Keratinocyte (primary cell): Measurements from ENCODE around the gene ANO2. TPM values are rescaled to one million over a fixed set of nuclear protein-coding genes. Genes with fewer than 3 reads are reported as not detected.

ENCODE experiments used
- DNase-seq: peaks from one replicate; pipeline ENCODE4 v3.0.0-alpha.2; 2011; ENCODE audit warnings: low read depth, missing footprints, low spot score
- FAIRE-seq: peaks from 2 replicates; lab custom pipeline; 2011; peaks lifted over from hg19 to GRCh38; lab: Jason Lieb, UNC
- H2AFZ ChIP-seq: 2 replicates; pipeline ENCODE4 v1.6.0; 2012; ENCODE audit warnings: low read length, control low read depth, inconsistent platforms; ENCODE audit not compliant: control insufficient read depth
- H3K27ac ChIP-seq: 2 replicates; pipeline ENCODE4 v1.5.1; 2011; ENCODE audit warnings: low read length; ENCODE audit not compliant: control insufficient read depth, insufficient read depth
- H3K27me3 ChIP-seq: 3 replicates; pipeline ENCODE4 v1.6.0; 2011; ENCODE audit warnings: low read length; ENCODE audit not compliant: control insufficient read depth, insufficient read depth; ENCODE audit errors: extremely low read depth
- H3K36me3 ChIP-seq, 2 experiments: 2 replicates in 1 of 2; 3 replicates in 1 of 2; pipeline ENCODE4 v1.5.1; 2011; ENCODE audit warnings: low read length in 2 of 2, mild to moderate bottlenecking in 1 of 2; ENCODE audit not compliant: control insufficient read depth in 2 of 2, insufficient read depth in 2 of 2; ENCODE audit errors: extremely low read depth in 1 of 2
- H3K4me1 ChIP-seq: 3 replicates; pipeline ENCODE4 v1.5.1; 2011; ENCODE audit warnings: low read length; ENCODE audit not compliant: control insufficient read depth, insufficient read depth; ENCODE audit errors: extremely low read depth
- H3K4me2 ChIP-seq: 3 replicates; pipeline ENCODE4 v1.6.0; 2011; ENCODE audit warnings: low read depth, low read length; ENCODE audit not compliant: control insufficient read depth, insufficient read depth; ENCODE audit errors: extremely low read depth
- H3K4me3 ChIP-seq, 3 experiments: fragments of 200-600 bp in 1 of 3; sonication (generic) in 1 of 3; 2 replicates in 2 of 3; 3 replicates in 1 of 3; pipeline ENCODE4 v1.5.1; 2011 to 2016; ENCODE audit warnings: low read length in 3 of 3, mild to moderate bottlenecking in 3 of 3, control low read depth in 2 of 3, inconsistent platforms in 1 of 3, low read depth in 1 of 3, mixed read lengths in 1 of 3, mixed run types in 1 of 3, moderate library complexity in 1 of 3; ENCODE audit not compliant: control insufficient read depth in 2 of 3, insufficient read depth in 2 of 3; ENCODE audit errors: extremely low read depth in 1 of 3
- H3K79me2 ChIP-seq: 2 replicates; pipeline ENCODE4 v1.6.0; 2012; ENCODE audit warnings: low read length; ENCODE audit not compliant: control insufficient read depth, insufficient read depth
- H3K9ac ChIP-seq: 3 replicates; pipeline ENCODE4 v1.6.0; 2011; ENCODE audit warnings: low read length; ENCODE audit not compliant: control insufficient read depth, insufficient read depth; ENCODE audit errors: extremely low read depth
- H3K9me1 ChIP-seq: 3 replicates; pipeline ENCODE4 v1.6.0; 2011; ENCODE audit warnings: low read length; ENCODE audit not compliant: control insufficient read depth, insufficient read depth; ENCODE audit errors: extremely low read depth
- H3K9me3 ChIP-seq: 2 replicates; pipeline ENCODE4 v1.5.1; 2012; ENCODE audit warnings: low read depth, low read length; ENCODE audit not compliant: control insufficient read depth
- H4K20me1 ChIP-seq: 3 replicates; pipeline ENCODE4 v1.6.0; 2011; ENCODE audit warnings: low read length; ENCODE audit not compliant: control insufficient read depth, insufficient read depth; ENCODE audit errors: extremely low read depth
- EZH2 ChIP-seq: IDR thresholded peaks from one replicate; pipeline ENCODE4 v1.6.1; 2012; ENCODE audit warnings: inconsistent platforms, mild to moderate bottlenecking, low read length, moderate library complexity
- dilution Hi-C: fragments of 300-500 bp; cut with MboI; formaldehyde crosslinking; loops from one replicate; pipeline ENCODE4 v1.7.0; 2020; ENCODE audit warnings: low sequenced_read_pairs; ENCODE audit not compliant: extremely low pct_ligation_motif_present
- polyA plus RNA-seq, 5 experiments: library from polyadenylated mRNA; depleted of rRNA in 3 of 5; stranded (reverse) in 3 of 5; stranded (forward) in 1 of 5; unstranded in 1 of 5; fragments of >200 nt; gene quantifications; 1 replicate in 1 of 5; 2 replicates in 3 of 5; 3 replicates in 1 of 5; pipeline versions ENCODE4 v1.2.1 to v1.2.3, GENCODE V29; 2011 to 2012; ENCODE audit warnings: missing spikeins in 2 of 5, low read depth in 1 of 5, low replicate concordance in 1 of 5
- TF ChIP-seq, protein P1 (sequence below), 3 experiments: IDR thresholded peaks in 1 of 3; conservative IDR thresholded peaks in 1 of 3; optimal IDR thresholded peaks in 1 of 3; 2 replicates in 2 of 3; 3 replicates in 1 of 3; pipeline versions ENCODE3 to v1.5.1; 2011; ENCODE audit warnings: low read length in 3 of 3, mild to moderate bottlenecking in 3 of 3, moderate library complexity in 2 of 3, control low read depth in 1 of 3, inconsistent platforms in 1 of 3; ENCODE audit not compliant: insufficient read depth in 2 of 3; ENCODE audit errors: extremely low read depth in 1 of 3

The ANO2 gene
- polyA plus RNA-seq, 1 donor (not counting 4 experiments of a cell fraction or from before 2014, with no cell fraction given): 0.14 TPM

DNA sequence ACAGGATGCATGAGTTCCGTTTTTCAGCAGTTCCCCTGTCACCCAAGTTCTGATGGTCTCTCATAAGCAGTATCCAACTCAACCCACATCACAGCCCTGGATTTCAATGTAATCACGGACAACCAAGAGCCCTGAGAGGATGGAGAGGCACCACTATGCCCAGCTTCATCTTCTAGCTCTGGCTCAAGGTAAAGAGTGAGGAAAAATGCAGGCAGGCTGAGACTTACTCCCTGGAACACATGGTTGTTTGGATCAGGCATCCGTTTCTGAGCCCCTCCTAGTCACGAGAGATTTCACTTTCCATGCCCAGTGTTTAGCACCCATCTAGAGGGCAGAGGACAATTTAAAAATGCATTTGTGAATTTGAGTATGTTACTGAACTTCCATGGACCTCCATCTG is 45.0 kb downstream of the ANO2 start:
- FAIRE-seq (no peak), DNase-seq (no peak)
- TF ChIP-seq EZH2: no peak
- TF ChIP-seq, protein P1, sequence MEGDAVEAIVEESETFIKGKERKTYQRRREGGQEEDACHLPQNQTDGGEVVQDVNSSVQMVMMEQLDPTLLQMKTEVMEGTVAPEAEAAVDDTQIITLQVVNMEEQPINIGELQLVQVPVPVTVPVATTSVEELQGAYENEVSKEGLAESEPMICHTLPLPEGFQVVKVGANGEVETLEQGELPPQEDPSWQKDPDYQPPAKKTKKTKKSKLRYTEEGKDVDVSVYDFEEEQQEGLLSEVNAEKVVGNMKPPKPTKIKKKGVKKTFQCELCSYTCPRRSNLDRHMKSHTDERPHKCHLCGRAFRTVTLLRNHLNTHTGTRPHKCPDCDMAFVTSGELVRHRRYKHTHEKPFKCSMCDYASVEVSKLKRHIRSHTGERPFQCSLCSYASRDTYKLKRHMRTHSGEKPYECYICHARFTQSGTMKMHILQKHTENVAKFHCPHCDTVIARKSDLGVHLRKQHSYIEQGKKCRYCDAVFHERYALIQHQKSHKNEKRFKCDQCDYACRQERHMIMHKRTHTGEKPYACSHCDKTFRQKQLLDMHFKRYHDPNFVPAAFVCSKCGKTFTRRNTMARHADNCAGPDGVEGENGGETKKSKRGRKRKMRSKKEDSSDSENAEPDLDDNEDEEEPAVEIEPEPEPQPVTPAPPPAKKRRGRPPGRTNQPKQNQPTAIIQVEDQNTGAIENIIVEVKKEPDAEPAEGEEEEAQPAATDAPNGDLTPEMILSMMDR (optimal IDR thresholded peaks at IDR 0.05 in 1 of 3, IDR thresholded peaks at IDR 0.05 in 1 of 3, conservative IDR thresholded peaks at IDR 0.05 in 1 of 3; ENCODE audit: extremely low read depth in 1 of 3, insufficient read depth in 2 of 3, low read length in 3 of 3): no peak
- H2AFZ ChIP-seq: no peak overlapping the region
- H3K27me3 ChIP-seq: no peaks in the 10 kb centered on the region
- H3K27ac ChIP-seq: no peak overlapping the region
- H3K4me1 ChIP-seq: no peaks in the 10 kb centered on the region
- no peak overlapping the region for H3K4me2 ChIP-seq
- no peak overlapping the region for H3K4me3 ChIP-seq
- H3K79me2 ChIP-seq: no peaks in the 10 kb centered on the region
- no peaks in the 10 kb centered on the region for H3K9me3 ChIP-seq
- H3K9me1 ChIP-seq: no peaks in the 10 kb centered on the region
- no peaks in the 10 kb centered on the region for H4K20me1 ChIP-seq
- dilution Hi-C loops: no loop called here
- H3K36me3 ChIP-seq: no peaks in the 10 kb centered on the region
- H3K9ac ChIP-seq: no peak overlapping the region

DNA sequence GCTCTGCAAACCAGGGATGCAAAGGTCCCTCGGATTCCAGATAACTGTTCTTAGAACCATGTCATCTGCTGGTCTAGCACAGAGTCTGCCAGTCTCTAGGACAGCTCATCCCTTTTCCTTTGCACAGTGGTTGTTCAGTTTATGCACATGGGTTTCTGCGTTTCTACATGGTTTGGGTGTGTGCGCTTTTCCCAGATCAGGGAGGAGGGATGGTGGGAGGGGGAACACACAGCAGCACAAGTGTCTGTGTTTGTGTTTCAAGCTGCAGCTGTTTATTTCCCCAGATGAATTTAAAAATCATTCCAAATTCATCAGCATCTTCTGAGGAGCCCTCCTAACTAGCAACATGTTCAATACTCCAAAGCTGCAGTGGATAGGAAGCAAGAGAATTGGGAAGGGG is 45.4 kb downstream of the ANO2 start:
- no peak overlapping the region for H3K4me2 ChIP-seq
- TF ChIP-seq EZH2: no peak
- TF ChIP-seq, protein P1 (optimal IDR thresholded peaks at IDR 0.05 in 1 of 3, IDR thresholded peaks at IDR 0.05 in 1 of 3, conservative IDR thresholded peaks at IDR 0.05 in 1 of 3; ENCODE audit: extremely low read depth in 1 of 3, insufficient read depth in 2 of 3, low read length in 3 of 3): no peak
- H3K4me3 ChIP-seq: no peak overlapping the region
- FAIRE-seq: no peak
- no peaks in the 10 kb centered on the region for H3K4me1 ChIP-seq
- no peaks in the 10 kb centered on the region for H3K36me3 ChIP-seq
- no peaks in the 10 kb centered on the region for H3K9me1 ChIP-seq
- no peak for DNase-seq
- H3K9ac ChIP-seq: no peak overlapping the region
- no peaks in the 10 kb centered on the region for H3K27me3 ChIP-seq
- H3K9me3 ChIP-seq: no peaks in the 10 kb centered on the region
- no peaks in the 10 kb centered on the region for H4K20me1 ChIP-seq
- no peaks in the 10 kb centered on the region for H3K79me2 ChIP-seq
- dilution Hi-C loops: no loop called here
- H2AFZ ChIP-seq: no peak overlapping the region
- no peak overlapping the region for H3K27ac ChIP-seq
